ENCODE results near the gene AVEN. TPM values are rescaled to one million over a fixed set of nuclear protein-coding genes. Genes with fewer than 3 reads are reported as not detected.

Gene AVEN
- total RNA-seq, 4 donors from 2014 or later = 6.3 to 17.3 (median 10.6) TPM

- no peaks in the 10 kb centered on the region for H3K9me3 ChIP-seq
- TF ChIP-seq POLR2A (IDR thresholded peaks at IDR 0.05) = no peak
- peak in 2 of 6 experiments; percentile 6 to 19 for TF ChIP-seq CTCF (IDR thresholded peaks at IDR 0.05)
- DNase-seq = no peak
These were observed 44.9 kb downstream of the AVEN start for GRCh38 chr15:33994005-33994615.

GRCh38 chr15:33988384-33988783 lies 50.6 kb downstream of the AVEN start:
- no peaks in the 10 kb centered on the region for H3K27me3 ChIP-seq
- no peaks in the 10 kb centered on the region for H3K4me1 ChIP-seq
- no peaks in the 10 kb centered on the region for H3K36me3 ChIP-seq
- no peaks in the 10 kb centered on the region for H3K9me3 ChIP-seq
- no peak for TF ChIP-seq CTCF (IDR thresholded peaks at IDR 0.05)
- TF ChIP-seq POLR2A (IDR thresholded peaks at IDR 0.05) = no peak
- no peak overlapping the region for H3K27ac ChIP-seq
- H3K4me3 ChIP-seq = no peak overlapping the region
- no peak for DNase-seq

More at GRCh38 chr15:33994005-33994615, 44.9 kb downstream of the AVEN start:
- no peaks in the 10 kb centered on the region for H3K4me1 ChIP-seq
- H3K27me3 ChIP-seq = no peaks in the 10 kb centered on the region
- H3K4me3 ChIP-seq = no peak overlapping the region
- H3K27ac ChIP-seq = no peak overlapping the region
- no peaks in the 10 kb centered on the region for H3K36me3 ChIP-seq

- no peak for TF ChIP-seq CTCF (IDR thresholded peaks at IDR 0.05)
- no peak for TF ChIP-seq POLR2A (IDR thresholded peaks at IDR 0.05)
- Histone ChIP-seq H3K4me1 (no peaks in the 10 kb centered on the region), H3K4me3 (no peak overlapping the region), H3K27me3 (no peaks in the 10 kb centered on the region), H3K27ac (no peak overlapping the region), H3K36me3 (no peaks in the 10 kb centered on the region), H3K9me3 (no peaks in the 10 kb centered on the region)
- DNase-seq = no peak
These were observed 51.6 kb downstream of the AVEN start for GRCh38 chr15:33987444-33987843.

GRCh38 chr15:33985751-33986150 lies 53.3 kb downstream of the AVEN start:
- Histone ChIP-seq H3K27ac (no peak overlapping the region), H3K4me1 (no peaks in the 10 kb centered on the region), H3K4me3 (no peak overlapping the region), H3K36me3 (no peaks in the 10 kb centered on the region), H3K9me3 (no peaks in the 10 kb centered on the region), H3K27me3 (no peaks in the 10 kb centered on the region)
- DNase-seq = no peak
- TF ChIP-seq CTCF (IDR thresholded peaks at IDR 0.05) (no peak), POLR2A (IDR thresholded peaks at IDR 0.05) (no peak)

GRCh38 chr15:33985287-33985686 lies 53.7 kb downstream of the AVEN start:
- no peak for DNase-seq
- no peak overlapping the region for H3K27ac ChIP-seq
- H3K9me3 ChIP-seq = no peaks in the 10 kb centered on the region
- no peaks in the 10 kb centered on the region for H3K4me1 ChIP-seq
- H3K36me3 ChIP-seq = no peaks in the 10 kb centered on the region
- no peak for TF ChIP-seq CTCF (IDR thresholded peaks at IDR 0.05)
- H3K27me3 ChIP-seq = no peaks in the 10 kb centered on the region
- no peak overlapping the region for H3K4me3 ChIP-seq

- Histone ChIP-seq H3K27ac (no peak overlapping the region), H3K9me3 (no peaks in the 10 kb centered on the region), H3K4me3 (no peak overlapping the region), H3K36me3 (no peaks in the 10 kb centered on the region), H3K27me3 (no peaks in the 10 kb centered on the region), H3K4me1 (no peaks in the 10 kb centered on the region)
- DNase-seq = no peak
- TF ChIP-seq POLR2A (IDR thresholded peaks at IDR 0.05) (no peak), CTCF (IDR thresholded peaks at IDR 0.05) (no peak)
These were observed 56.5 kb downstream of the AVEN start for GRCh38 chr15:33982516-33982915.
